HG03439 (cell line): ENCODE data around the gene SHISA8.

ENCODE experiments used
- ATAC-seq: cut with Tn5 transposase; IDR thresholded peaks from one replicate; pipeline ENCODE4 v1.9.1; 2021; ENCODE audit warnings: mild to moderate bottlenecking, moderate library complexity; ENCODE audit not compliant: unreplicated experiment

Gene SHISA8

DNA sequence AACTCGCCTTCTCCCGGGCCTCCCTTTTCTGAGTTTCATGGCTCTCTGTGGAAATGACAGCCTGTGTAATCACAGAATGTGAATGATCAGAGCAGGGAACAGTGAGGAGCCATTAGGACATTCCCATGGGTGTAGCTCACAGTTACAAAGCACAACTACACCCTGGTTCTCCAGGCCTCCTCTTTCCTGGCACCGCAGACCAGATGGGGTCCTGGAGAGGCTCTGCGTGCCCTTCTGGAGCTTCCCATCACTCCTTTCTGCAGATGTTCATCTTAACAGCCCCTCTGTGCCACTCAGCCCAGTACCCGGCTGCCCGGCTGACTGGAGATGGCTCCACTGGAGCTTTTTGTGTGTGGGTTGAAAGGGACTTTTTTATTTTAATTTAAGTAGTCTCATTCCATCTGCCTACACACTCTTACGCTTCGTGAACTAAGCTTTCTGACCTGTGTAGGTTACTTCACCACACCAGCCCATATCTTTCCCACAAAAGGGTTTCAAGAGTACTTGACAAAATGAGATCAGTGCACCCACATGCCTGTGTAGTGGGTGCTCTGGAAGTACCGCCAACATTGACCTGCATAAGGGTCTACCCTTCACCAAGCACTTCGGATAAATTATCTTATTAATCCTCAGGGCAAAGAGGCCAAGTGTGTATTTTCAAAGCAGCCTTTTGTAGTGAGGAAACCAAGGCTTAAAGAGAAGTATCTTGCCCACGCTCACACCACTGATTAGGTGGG, 52.2 kb downstream of the SHISA8 start:
- ATAC-seq, result peak; percentile 58

DNA sequence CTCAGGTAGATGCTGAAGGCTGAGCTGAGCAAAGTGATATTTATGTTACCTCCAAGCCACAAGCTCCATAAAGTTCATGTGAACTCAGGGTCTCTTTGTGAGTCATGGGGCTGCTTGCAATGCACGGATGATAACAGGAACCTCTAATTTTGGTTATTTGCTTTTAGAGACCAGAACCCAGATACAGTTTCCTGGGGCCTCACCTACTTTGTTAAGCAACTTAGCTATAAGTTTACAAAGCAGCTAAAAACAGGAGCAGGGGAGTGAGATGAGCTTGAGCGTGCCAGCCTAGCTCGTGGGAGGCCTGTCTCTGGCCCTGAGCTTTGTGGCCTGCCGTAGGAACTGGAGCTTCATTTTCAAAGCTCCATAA, 52.7 kb downstream of the SHISA8 start:
- peak; percentile 46 for ATAC-seq
